ENCODE data around the gene ZNF615.
"Not testable (repeated sequence)": the region's sequence is repeated elsewhere in the genome, so short reads cannot be mapped to it uniquely, and the experiment has no call there.

Gene ZNF615

DNA sequence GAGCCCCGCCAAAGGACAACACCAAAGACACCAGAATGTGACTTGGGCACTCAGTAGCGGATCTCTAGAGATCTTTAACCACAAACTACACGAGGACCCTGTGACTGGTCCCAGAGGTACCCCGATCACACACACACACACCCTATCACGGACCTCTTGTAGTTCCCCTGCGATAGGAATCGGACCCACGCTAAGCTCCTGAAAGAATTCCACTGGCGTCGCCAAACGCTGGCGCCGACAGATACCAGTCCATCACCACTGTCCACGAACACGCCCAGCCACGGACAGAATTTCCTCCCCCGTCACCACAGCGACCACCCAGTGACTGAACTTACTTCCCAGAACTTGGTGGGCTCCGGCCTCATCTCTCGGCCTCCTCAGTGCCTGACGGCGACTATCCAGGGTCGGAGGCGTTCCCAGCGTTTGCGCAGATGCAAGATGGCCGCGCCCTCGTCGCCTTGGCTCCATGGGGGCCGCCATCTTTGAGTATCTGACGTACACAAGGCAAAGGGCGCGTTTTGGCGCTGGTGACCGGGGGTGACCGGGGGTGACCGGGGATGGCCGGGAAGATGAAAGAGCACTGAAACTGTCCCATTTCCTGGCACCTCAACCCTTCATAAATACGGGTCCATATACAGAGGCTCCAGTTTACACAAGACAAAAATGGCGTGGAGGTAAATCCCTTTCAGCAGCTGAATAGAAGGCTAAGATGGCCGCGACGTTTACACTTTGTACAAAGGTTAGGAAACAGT is at the start of gene ZNF615:
TSS of gene ZNF615 (minus strand) at position 406 of the 752 bp plus-strand sequence. CDS start 4,500 bp downstream, outside the sequence.
- peak; percentile 83 to 95 (median 92) for DNase-seq

GRCh38 chr19:52056480-52056879 is 48.5 kb upstream of the ZNF615 start:
- not testable (repeated sequence) for DNase-seq

GRCh38 chr19:52051736-52052135 is 43.7 kb upstream of the ZNF615 start:
- DNase-seq: peak in 1 of 3 experiments; percentile 11

- DNase-seq: peak; percentile 89 to 96 (median 94)
Measured at GRCh38 chr19:52048555-52049501, 40.8 kb upstream of the ZNF615 start, which contains the start of gene ZNF432. ZNF432 (minus strand) TSS chr19:52048838; CDS start chr19:52046868, 1,970 bp downstream.

- DNase-seq: no peak
Measured at GRCh38 chr19:52039169-52039568, 31.2 kb upstream of the ZNF615 start.

DNA sequence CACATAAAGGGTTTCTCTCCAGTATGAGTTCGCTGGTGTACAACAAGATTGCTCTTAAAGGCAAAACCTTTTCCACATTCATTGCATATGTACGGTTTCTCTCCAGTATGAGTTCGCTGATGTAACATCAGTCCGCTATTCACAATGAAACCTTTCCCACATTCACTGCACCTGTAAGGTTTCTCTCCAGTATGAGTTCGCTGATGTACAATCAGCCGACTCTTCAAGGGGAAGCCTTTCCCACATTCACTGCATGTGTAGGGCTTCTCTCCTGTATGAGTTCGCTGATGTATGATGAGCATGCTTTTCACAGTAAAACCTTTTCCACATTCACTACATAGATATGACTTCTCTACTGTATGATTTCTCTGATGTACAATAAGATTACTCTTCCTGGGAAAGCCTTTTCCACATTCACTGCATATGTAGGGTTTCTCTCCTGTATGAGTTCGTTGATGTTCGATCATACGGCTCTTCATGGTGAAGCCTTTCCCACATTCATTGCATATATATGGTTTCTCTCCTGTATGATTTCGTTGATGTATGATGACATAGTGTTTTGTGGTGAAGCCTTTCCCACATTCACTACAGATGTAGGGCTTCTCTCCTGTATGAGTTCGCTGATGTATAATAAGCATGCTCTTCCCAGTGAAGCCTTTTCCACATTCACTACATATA is 26.2 kb upstream of the ZNF615 start:
- peak in 1 of 3 experiments; percentile 11 for DNase-seq

GRCh38 chr19:52028780-52029123 is 20.7 kb upstream of the ZNF615 start:
- no peak for DNase-seq

GRCh38 chr19:52028027-52028779 is 20.2 kb upstream of the ZNF615 start, which contains the start of gene ZNF614:
ZNF614 (minus strand) TSS chr19:52028379; CDS start chr19:52025745, 2,634 bp downstream.
- peak; percentile 89 to 94 (median 92) for DNase-seq

DNA sequence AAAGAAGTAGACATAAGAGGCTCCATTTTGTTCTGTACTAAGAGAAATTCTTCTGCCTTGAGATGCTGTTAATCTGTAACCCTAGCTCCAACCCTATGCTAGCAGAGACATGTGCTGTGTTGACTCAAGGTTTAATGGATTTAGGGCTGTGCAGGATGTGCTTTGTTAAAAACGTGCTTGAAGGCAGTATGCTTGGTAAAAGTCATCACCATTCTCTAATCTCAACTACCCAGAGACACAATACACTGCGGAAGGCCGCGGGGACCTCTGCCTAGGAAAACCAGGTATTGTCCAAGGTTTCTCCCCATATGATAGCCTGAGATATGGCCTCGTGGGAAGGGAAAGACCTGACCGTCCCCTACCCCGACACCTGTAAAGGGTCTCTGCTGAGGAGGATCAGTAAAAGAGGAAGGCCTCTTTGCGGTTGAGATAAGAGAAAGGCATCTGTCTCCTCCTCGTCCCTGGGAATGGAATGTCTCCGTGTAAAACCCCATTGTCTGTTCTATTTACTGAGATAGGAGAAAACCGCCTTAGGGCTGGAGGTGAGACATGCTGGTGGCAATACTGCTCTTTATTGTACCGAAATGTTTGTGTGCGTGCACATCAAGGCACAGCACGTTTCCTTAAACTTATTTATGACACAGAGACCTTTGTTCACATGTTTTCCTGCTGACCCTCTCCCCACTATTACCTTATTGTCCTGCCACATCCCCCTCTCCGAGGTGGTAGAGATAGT is 18.4 kb upstream of the ZNF615 start:
- DNase-seq: not testable (repeated sequence)

- not testable (repeated sequence) for DNase-seq
Measured at GRCh38 chr19:52024478-52024877, 16.5 kb upstream of the ZNF615 start.

DNA sequence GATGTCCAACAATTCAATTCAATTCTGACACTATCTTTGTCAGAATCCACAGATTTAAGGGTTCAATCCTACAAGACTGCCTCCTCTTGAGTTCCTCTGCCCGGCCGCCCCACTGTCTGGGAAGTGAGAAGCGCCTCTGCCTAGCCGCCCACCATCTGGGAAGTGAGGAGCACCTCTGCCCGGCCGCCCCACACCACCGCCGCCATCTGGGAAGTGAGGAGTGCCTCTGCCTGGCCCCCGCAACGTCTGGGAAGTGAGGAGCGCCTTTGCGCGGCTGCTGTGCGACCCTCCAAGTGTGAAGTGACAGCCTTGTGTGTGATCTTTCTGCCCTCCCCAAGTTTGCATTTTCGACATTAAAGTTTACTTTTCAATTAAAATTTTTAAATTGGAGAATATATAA is 14.2 kb upstream of the ZNF615 start:
- DNase-seq: no peak

DNA sequence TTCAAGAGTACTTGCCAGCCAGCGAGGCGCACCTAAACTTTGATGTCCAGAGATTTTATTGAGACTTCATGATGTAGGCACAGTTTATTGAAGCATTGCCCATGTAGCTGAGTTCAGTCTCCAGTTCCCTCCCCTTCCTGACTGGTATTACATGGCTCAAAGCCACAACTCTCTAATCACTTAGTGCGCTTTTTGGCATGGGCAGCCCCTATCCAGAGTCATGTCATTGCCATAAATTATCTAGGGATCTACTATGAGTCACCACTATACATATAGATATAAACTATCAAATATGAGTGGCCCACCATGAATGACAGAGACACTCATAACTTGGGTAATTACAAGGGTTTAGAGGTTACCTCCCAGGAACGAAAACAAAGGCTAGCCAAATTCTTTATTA is 12.5 kb upstream of the ZNF615 start:
- DNase-seq: no peak

DNA sequence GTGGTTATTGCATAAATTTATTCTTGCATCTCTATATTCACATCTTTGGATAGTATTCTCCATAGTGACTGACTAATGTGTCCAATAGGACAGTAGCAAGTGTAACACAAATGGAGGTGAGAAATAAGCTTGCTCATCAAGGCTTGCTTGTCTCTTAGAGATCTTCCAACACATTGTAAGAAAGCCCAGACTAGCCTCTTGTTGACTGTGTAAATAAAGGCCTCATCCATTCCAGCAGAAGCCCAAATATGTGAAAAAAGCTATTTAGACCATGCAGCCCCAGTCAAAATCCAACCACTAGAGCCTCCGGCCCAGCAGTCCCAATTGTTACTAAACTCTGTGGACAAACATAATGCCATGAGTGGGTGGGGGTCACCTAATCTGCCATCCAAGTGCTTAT is 2.7 kb upstream of the ZNF615 start:
- DNase-seq: no peak

DNA sequence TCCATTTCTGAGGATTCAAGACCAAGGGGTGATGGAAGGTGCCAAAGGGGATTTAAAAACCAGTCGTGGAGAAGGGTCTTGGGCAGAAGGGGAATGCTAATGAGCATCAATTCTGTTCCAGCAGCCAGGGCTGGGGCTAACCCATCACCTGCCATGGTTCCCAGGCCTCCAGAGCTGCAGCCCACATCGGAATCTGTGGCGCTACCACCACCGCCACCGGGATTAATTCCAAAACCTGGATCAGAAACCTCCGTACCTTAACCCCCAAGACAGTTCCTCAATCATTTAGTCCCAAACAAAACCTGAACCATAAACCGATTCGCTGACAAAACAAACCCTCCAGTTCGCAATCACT is 583 bp downstream of the ZNF615 start:
- DNase-seq: peak in 1 of 3 experiments; percentile 55

- DNase-seq: peak in 1 of 3 experiments; percentile 4
Measured at GRCh38 chr19:51994048-51994644, 13.9 kb downstream of the ZNF615 start.

DNA sequence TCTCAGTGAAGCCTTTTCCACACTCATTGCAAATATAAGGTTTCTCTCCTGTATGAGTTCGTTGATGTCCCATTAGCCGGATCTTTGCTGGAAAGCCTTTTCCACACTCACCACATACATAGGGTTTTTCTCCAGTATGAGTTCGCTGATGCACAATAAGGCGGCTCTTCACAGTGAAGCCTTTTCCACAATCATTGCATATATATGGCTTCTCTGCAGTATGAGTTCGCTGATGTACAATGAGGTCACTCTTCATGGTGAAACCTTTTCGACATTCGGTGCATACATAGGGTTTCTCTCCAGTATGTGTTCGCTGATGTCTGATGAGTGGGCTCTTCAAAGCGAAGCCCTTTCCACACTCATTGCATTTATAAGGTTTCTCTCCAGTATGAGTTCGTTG is 14.6 kb downstream of the ZNF615 start:
- no peak for DNase-seq

GRCh38 chr19:51986309-51987291 is 21.4 kb downstream of the ZNF615 start, which contains the start of gene ZNF350:
ZNF350 (minus strand) TSS chr19:51986840; CDS start chr19:51974360, 12,480 bp downstream.
- DNase-seq: peak; percentile 88 to 97 (median 95)

DNA sequence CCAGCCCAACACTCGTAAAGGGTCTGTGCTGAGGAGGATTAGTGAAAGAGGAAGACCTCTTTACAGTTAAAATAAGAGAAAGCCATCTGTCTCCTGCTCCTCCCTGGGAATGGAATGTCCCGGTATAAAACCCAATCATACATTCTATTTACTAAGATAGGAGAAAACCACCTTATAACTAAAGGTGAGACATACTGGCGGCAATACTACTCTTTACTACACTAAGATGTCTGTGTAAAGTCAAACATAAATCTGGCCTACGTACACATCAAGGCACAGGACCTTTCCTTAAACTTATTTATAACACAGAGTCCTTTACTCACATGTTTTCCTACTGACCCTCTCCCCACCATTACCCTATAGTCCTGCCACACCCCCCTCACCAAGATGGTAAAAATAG is 24.6 kb downstream of the ZNF615 start:
- DNase-seq: no peak

DNA sequence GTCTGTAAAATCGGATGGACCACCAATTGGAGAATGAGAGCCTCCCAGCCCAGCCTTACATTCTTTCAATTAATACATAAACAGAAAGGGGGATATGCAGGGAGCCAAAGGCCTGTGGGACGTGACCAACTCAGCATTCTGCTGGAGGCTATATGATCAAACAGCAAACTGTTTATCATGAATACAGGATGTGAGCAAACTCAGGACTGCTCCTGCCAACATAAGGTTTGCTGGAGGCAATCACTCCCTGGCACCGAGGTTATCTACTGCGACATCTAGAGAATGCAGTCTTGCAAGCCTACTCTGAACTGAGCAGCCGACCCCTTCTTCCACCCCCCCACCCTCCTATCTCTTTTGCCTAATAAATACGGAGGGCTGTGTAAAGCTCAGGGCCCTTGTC is 27.1 kb downstream of the ZNF615 start:
- not testable (repeated sequence) for DNase-seq
